Heart left ventricle (tissue), 13 donors: ENCODE data around the gene BAZ2A.
"Not testable (repeated sequence)": the region's sequence is repeated elsewhere in the genome, so short reads cannot be mapped to it uniquely, and the experiment has no call there.

Source experiments
- CTCF ChIP-seq, 12 donors: fragments of 200-600 bp; sonication (generic) in 4 of 12; IDR thresholded peaks; one replicate each; pipeline versions ENCODE4 v1.5.0 to v1.8.0; 2018 to 2022; ENCODE audit warnings: antibody characterized with exemption in 12 of 12, mild to moderate bottlenecking in 5 of 12
- POLR2A ChIP-seq, 2 donors: fragments of 450-650 bp; IDR thresholded peaks; one replicate each; pipeline ENCODE4 v1.6.1; 2017; ENCODE audit warnings: antibody characterized with exemption in 2 of 2, mild to moderate bottlenecking in 2 of 2, moderate library complexity in 2 of 2
- donor health status: ischemic (EF 13 %, LVEDD 7.1; RV severe dilation, severe dysfunction).
- donor health status: DM: no; HTN: yes; CAD: no.
- donor health status: DM: no; HTN: no; CAD: no.
- donor health status: ischemic (EF 25% LVEDD 6.9; RV normal size, moderate dysfunction).
- donor health status: ischemic (EF 25% LVEDD 5.7; RV mildly dilated, moderate dysfunction).
- donor health status: ischemic (EF 35%, LVEDD 5.7; RV mildly dilated, moderate dysfunction).
- donor health status: nonischemic (EF 11% LVEDD 7.7; RV severe dilation, severe dysfunction).
- donor health status: DM: yes; HTN: yes; CAD: no.
- donor health status: PGD.
- donor health status: ischemic (EF 29% LVEDD 5.4; RV normal size, mild dysfunction).
- donor health status: nonischemic (EF 23%, LVEDD 6.1; RV moderate dilation, normal function).

- not testable (repeated sequence) for TF ChIP-seq CTCF, POLR2A (IDR thresholded peaks at IDR 0.05)
Measured at GRCh38 chr12:56648023-56648422, 17.9 kb upstream of the BAZ2A start.
